HG02885 (cell line): ENCODE measurements around the gene ZNF212.
"Not testable (repeated sequence)": the region's sequence is repeated elsewhere in the genome, so short reads cannot be mapped to it uniquely, and the experiment has no call there.

Source experiments
- ATAC-seq: cut with Tn5 transposase; IDR thresholded peaks from one replicate; pipeline ENCODE4 v1.9.1; 2021; ENCODE audit warnings: mild to moderate bottlenecking; ENCODE audit not compliant: unreplicated experiment, poor library complexity

Gene ZNF212

DNA sequence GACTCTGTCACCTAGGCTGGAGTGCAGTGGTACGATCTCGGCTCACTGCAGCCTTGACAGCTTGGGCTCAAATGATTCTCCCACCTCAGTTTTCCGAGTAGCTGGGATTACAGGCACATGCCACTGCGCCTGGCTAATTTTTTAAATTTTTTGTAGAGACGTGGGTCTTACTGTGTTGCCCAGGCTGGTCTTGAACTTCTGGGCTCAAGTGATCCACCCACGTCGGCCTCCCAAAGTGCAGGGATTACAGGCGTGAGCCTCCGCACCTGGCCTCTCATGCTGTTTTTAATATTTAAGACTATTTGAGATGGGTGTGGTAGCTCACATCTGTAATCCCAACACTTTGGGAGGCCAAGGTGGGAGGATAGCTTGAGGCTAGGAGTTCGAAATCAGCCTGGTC lies 12.1 kb downstream of the ZNF212 start:
- not testable (repeated sequence) for ATAC-seq

DNA sequence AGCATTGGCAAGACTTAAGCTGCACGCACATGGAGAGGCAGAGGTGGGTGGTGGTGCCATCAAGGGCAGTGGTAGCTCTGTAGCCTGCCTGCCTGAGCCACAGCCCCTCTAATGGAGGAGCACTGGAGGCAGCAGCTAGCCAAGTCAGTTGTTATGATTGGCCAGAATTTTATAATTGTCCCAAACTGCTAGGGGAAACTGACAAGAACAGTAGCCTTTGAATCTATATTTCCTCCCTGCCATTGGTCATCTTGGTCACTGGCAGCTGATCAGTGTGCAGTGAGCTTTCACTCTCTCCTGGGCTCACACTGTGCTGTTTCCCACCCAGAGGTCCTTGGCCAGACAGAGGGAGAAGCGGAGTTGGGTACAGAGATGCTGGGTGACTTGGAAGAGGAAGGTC lies 12.9 kb downstream of the ZNF212 start:
- no peak for ATAC-seq

DNA sequence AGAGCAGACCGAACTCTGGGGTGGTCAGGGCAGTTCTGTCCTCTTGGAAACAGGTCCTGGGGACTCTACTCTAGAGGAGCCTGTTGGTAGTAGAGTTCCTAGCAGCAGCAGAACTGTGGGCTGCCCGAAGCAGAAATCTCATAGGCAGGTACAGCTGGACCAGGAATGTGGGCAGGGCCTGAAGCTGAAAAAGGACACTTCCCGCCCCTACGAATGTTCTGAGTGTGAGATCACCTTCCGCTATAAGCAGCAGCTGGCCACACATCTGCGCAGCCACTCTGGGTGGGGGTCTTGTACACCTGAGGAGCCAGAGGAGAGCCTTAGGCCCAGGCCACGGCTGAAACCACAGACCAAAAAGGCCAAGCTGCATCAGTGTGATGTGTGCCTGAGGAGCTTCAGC lies 14.2 kb downstream of the ZNF212 start:
- no peak for ATAC-seq

DNA sequence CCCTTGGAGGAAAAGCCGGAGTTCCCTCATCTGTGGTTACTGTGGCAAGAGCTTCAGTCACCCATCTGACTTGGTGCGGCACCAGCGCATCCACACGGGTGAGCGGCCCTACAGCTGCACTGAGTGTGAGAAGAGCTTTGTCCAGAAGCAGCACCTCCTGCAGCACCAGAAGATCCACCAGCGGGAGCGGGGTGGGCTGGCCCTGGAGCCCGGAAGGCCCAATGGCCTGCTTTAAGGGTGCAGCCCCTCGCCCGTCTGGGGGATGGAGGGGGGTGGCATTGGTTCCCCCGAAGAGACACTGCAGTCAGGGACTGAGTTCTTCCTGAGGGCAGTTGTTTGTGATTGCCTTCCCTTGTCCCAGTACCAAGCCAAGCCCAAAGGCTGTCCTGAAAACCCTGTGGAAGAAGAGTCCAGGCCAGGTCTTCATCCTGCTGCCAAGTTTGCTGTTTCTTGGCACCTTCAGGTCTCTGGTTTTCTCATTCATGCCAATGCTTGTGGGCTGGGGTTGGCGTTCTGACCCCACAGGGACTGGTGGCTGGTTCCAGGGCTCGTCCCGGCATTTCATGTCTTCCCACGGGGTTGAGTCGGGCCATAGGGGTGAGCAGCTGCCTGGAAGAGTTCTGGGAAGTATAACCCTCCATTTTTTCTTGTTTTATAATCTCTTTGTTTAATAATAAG lies 14.9 kb downstream of the ZNF212 start:
- ATAC-seq = no peak

DNA sequence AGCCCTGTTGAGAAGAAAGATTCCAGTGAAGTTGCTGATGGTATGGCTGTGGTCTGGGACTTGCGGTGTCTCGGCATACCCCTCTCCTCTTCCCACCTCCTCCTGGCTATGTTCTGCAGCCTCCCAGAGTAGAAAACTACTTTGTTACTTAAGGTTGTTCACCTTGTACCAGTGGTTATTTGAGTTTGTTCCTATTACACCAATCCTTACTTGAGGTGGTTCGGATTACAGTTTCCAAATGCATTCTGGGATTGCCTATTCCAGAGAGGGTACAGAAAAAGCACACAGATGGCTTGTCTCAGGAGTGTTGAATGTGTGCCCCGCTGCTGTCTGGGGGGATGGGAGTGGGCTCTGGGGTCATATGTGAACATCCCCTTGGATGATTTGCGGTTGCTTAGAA lies 15.7 kb downstream of the ZNF212 start:
- no peak for ATAC-seq

DNA sequence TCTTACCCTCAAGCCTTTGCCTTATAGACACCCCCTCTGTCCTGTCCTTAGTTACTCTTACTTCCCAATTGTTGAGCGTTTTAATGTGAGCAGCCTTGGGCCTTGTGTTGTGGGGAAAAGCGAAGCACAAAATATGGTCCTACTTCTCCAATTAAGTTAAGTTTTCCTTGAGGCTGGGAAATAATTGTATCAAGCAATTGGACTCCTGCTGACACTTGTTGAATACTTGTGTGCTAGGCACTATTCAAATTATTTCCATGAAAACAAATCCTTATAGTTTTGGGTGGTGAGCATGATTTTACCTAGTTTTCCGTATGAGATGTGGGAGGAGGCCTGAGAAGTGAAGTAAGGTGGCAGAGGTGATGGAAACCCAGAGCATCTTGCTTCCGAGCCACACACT lies 17.1 kb downstream of the ZNF212 start:
- ATAC-seq = no peak

DNA sequence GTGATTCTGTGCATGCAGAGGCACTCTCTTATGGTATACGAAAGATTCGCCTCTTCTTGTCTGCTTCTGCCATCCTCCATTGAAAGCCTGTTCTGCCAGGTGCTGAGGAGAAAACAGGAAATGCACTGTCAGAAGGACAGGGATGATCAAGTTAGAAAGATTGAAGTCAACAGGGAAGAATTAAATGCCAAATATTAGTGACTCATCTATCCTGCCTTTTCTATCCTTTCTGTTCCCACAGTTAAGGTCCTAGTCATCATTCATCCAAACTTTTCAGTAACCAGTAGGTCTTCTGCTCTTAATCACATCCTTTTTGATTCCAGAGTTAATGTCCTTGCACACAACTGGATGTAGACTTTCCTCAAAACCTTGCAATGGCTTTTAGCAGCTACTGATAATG lies 17.7 kb downstream of the ZNF212 start:
- ATAC-seq = no peak

DNA sequence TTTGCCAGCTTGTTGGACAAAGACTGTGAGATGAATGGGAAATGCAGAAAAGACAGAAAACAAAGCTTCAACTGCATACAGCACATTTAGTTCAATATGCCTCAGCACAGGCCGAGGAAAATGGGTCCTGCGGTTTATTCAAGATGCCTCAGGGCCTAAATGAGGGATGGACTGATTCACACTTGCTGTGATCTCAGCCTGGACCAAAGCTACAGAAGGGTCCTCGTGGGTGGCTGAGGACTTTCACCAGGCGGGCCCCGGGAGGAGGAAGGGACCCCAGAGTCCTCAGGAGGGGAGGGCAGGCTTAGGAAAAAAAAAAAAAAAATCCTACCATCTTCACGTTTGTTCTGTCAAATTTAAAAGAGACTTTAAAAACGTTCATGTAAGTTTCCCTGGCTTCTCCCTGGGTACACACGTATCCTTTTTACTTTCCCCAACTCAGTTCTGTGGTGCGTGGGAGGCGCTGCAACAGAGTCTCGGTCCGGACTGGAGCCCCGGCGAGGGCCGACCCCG lies 21.9 kb downstream of the ZNF212 start:
- ATAC-seq = peak; percentile 2

DNA sequence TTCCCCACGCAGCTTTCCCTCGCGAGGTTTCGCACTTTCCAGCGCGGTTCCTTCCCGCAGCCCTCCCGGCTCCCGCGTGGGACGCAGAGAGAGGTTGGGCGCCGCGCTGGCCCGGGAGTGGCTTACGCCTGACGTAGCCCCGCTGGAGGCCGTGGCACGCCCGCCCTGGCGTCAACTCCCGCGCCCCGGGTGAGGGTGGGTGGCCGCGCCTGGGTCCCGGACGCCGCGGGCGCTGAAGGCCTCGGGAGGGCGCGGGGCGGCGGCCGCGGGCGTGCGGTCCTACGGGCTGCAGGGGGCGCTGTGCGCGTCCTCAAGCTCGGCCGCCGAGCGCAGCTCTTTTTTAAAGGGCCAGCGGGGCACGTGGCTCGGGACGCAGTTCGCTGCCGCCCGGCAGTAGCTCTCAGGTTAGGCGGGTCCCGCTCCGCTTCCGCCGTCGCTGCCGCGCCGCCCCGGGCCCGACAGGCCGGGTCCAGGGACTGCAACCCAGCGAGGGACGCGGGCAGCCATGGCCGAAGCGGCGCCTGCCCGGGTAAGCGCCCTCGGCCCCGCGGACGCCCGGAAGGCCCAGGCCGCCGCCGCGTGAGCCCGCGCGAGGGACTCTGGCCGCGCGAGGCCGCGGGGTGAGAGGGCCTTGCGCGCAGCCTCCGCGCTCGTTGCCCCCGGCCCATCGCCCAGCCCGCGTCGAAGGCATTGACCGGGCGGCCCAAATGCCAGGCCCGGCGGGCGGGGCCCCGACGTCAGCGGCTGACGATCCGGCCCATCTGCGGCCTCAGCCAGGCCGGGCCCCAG lies 22.6 kb downstream of the ZNF212 start, which contains the start of gene ZNF783:
TSS of gene ZNF783 (plus strand) at position 368 of the 789 bp plus-strand sequence. CDS start at position 506, 138 bp downstream.
- peak; percentile 86 for ATAC-seq

DNA sequence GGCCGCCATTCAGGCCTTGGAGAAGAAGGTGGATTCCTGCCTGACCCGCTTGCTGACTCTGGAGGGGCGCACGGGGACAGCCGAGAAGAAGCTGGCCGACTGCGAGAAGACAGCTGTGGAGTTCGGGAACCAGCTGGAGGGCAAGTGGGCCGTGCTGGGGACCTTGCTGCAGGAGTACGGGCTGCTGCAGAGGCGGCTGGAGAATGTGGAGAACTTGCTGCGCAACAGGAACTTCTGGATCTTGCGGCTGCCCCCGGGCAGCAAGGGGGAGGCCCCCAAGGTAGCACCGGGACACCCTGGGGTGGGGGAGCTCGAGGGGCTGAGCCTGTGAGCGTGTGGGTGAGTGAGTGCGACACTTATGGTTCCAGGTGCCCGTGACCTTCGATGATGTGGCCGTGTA lies 27.0 kb downstream of the ZNF212 start:
- no peak for ATAC-seq

DNA sequence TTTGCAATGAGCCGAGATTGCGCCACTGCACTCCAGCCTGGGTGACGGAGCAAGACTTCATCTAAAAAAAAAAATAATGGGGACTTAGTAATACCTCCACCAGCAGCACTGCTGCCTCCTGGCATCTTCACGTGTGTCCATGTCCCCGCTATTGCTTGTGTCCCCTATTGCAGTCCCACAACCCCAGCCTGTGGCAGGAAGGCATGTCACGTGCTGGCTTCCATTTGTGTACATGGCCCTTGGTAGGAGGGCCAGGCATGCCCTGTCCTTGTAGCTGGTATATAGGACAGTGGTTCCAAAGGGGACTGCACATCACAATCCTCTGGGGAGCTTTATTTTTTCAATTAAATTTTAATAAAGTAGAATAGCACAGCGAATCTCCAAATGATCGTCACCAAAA lies 28.3 kb downstream of the ZNF212 start:
- ATAC-seq = no peak

DNA sequence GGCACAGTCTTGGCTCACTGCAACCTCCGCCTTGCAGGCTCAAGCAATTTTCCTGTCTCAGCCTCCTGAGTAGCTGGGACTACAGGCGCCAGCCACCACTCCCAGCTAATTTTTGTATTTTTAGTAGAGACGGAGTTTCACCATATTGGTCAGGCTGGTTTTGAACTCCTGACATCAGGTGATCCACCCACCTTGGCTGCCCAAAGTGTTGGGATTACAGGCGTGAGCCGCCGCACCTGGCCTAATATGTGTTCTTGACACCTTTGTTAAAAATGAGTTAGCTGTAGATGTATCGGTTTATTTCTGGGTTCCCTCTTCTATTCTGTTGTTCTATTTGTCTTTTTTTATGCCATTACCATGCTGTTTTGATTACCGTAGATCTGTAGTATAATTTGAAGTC lies 35.0 kb downstream of the ZNF212 start:
- ATAC-seq = not testable (repeated sequence)

DNA sequence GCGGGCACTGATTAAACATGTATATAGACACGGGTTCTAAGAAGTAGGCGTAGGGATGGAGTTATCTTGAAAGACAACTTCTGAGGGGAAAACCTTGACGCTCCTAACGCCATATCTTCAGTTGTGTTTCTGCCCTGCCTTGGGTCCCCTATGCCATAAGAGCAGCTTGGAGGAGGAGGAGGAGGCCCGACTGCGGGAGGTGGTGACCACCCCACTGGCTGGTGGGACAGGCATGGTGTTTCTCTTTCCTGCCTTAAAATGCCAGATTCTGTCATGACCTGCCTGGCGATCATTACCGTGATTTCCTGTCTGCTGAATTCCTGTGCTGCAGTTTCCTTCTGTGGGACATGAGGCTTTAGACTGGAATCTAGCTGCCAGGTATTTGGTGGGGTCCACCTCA lies 38.4 kb downstream of the ZNF212 start:
- no peak for ATAC-seq

DNA sequence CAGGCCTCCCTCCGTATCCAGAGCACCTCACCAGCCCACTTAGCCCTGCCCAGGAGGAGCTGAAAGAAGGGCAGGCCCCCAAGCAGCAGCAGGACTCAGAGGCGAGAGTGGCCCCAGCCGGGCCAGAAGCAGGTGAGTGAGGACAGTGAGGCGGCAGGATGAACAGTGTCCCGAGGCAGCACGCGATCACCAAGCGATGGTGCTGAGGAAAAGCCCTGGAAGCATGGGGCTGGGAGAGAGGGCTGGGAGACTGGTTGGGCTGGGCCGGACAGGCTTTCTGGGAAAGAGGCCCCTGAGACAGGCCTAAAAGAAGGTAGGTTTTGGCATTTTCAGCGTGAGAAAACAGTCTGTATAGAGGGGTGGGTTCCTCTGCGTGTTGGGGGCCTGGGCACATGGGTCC lies 38.9 kb downstream of the ZNF212 start:
- ATAC-seq = no peak

DNA sequence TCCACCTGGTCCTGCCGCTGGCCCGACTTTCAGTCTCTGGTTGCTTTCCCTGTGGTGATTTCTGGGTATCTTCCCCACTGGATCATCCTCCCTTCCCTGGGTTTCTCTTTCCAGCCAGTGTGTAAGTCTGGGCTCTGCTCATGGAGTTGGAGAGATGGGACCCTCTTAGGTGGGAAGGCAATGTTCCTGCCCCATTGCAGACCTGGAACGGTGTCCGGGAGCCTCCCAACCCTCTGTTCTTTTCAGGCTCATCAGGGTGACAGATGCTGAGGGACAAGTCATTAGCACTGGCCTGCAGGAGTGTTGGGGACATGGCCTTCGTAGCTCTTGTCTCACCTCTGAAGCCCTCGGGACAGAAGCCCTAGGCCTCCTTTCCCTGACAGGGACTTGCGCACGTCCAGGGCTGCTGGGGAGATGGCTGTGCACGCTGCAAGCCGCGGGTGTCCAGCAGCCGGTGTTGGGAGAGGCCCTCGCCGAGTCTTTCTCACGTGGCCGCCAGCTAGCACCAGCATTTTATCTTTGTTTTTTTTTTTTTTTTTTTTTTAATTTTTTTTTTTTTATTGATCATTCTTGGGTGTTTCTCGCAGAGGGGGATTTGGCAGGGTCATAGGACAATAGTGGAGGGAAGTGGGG lies 39.8 kb downstream of the ZNF212 start:
- no peak for ATAC-seq

DNA sequence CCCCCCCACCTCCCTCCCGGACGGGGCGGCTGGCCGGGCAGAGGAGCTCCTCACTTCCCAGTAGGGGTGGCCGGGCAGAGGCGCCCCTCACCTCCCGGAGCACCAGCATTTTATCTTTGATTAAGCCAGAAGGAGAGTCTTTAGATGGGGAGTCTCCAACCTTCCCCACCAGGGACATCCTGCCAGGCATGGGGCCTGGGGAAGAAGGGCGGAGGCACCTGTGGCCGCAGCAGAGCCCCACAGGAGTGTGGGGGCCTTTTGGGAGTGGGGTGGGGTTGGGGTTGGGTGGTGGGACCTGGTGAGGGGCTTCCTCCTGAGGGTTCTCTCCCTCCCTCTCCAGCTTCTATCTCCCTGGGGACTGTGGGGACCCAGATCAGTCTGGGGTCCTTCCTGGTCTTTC lies 40.7 kb downstream of the ZNF212 start:
- ATAC-seq = no peak

DNA sequence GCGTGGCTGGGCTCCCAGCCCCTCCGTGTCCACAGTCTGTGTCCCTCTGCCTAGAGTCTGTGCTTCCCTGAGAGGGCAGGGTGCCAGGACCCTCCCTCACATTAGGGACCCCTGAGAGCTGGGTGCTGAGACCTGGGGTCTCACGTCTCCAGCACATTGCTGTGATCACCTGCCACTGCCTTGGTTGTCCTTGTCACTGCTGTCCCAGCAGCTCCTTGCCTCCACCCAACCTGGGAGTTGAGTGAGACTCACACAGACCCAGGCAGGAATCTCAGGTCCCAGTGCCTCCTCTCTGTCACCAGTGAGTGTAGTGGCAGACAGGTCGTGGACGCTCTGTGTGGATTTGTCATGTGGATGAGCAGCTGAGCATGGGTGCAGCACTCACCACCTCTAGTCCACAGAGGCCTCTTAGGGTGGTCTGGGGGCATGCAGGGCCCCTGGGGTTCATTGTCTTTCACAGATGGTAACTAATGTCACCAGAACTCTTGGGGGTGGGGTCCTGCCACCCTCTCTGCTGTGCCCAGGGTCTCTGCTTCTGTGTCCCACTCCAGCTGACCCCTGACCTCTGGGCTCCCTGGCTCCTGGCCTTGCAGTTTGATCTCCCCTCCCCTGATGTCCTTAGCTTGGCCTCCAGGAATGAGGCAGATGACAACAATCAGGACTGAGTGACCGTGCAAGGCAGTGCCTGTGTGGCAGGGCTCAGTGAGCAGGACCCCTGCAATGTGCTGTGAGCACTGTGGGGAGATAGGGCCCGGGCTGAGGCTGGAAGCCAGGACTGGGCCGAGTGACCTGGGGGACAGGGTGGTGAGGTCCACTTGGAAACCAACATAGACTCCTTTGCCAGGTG lies 41.4 kb downstream of the ZNF212 start:
- no peak for ATAC-seq

DNA sequence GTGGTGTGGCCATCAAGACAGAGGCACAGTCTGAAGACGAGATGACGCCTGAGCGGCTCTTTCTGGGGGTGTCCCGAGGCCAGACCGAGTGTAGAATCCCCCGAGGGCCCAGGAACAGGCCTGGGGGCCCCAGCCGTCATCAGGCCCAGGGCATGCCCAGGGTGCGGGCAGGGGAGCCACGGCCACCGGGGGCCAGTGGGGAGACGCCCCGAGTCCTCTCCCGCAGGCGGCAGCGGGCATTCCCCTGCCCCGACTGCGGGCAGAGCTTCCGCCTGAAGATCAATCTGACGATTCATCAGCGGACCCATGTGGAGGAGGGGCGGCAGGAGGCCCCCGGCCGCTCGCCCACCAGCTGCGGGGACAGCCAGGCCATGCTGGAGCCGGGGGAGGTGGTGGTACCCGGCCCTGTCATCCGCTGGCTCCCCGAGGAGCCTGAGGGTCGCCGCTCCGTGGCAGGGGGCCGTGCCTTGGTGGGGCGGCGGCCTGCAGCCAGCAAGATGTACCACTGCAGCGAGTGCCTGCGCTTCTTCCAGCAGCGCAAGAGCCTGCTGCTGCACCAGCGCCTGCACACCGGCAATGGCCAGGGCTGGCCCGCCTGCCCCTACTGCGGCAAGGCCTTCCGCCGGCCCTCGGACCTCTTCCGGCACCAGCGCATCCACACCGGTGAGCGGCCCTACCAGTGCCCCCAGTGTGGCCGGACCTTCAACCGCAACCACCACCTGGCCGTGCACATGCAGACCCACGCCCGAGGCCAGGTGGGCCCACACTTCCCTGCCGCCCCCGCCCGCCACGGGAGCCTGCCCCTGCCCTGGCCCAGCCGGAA lies 42.3 kb downstream of the ZNF212 start:
- no peak for ATAC-seq

DNA sequence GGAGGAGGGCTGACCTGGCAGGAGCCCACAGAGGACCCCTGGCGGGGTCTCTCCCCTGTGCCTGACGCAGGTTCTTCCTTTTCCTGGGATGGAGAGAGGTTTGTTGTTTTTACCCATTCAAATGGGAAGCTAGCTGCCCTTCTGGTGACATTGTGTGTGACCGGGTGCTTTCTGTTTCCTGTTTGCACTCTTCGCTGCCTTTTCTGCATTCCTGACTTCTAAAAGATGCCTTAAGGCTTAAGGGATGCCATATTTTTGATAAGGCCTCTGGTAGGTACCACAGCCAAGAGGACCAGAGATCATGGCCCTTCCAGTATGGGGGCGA lies 42.8 kb downstream of the ZNF212 start:
- no peak for ATAC-seq

DNA sequence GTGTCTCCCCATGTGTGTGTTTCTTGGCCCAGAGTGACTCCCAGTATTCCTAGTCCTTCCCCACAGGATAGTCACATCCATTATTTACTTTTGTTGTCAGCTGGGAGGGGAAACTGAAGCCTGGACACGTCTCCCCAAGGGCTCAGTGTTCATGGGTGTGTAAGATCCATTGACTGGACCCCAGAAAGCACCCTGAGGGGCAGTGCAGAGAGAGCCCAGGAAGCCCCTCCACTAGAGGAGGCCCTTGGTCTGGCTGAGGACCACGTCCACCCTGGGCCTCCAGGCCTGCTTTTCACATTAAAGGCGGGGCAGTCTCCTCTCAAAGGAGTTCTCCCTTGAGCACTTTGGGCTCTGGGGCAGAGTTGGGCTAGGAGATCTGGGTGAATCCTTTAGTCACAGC lies 43.9 kb downstream of the ZNF212 start:
- no peak for ATAC-seq
